ENCODE data around the gene BCAS2.

Gene BCAS2

GRCh38 chr1:114587203-114587991 lies 6.0 kb upstream of the BCAS2 start:
- TF ChIP-seq GATA2 (IDR thresholded peaks at IDR 0.05; ENCODE audit: low read depth, low read length) = no peak
- no peak for TF ChIP-seq GATA3 (IDR thresholded peaks at IDR 0.05; ENCODE audit: low read depth, low read length)

GRCh38 chr1:114586513-114587047 lies 5.2 kb upstream of the BCAS2 start:
- TF ChIP-seq GATA3 (IDR thresholded peaks at IDR 0.05; ENCODE audit: low read depth, low read length) = no peak
- no peak for TF ChIP-seq GATA2 (IDR thresholded peaks at IDR 0.05; ENCODE audit: low read depth, low read length)

- TF ChIP-seq GATA2 (IDR thresholded peaks at IDR 0.05; ENCODE audit: low read depth, low read length) (no peak), GATA3 (IDR thresholded peaks at IDR 0.05; ENCODE audit: low read depth, low read length) (no peak)
These were observed 3.8 kb upstream of the BCAS2 start for GRCh38 chr1:114585231-114585630.

GRCh38 chr1:114574365-114574764 lies 7.0 kb downstream of the BCAS2 start:
- no peak for TF ChIP-seq GATA2 (IDR thresholded peaks at IDR 0.05; ENCODE audit: low read depth, low read length)
- no peak for TF ChIP-seq GATA3 (IDR thresholded peaks at IDR 0.05; ENCODE audit: low read depth, low read length)

GRCh38 chr1:114564141-114564540 lies 17.3 kb downstream of the BCAS2 start:
- TF ChIP-seq GATA2 (IDR thresholded peaks at IDR 0.05; ENCODE audit: low read depth, low read length) (no peak), GATA3 (IDR thresholded peaks at IDR 0.05; ENCODE audit: low read depth, low read length) (no peak)

DNA sequence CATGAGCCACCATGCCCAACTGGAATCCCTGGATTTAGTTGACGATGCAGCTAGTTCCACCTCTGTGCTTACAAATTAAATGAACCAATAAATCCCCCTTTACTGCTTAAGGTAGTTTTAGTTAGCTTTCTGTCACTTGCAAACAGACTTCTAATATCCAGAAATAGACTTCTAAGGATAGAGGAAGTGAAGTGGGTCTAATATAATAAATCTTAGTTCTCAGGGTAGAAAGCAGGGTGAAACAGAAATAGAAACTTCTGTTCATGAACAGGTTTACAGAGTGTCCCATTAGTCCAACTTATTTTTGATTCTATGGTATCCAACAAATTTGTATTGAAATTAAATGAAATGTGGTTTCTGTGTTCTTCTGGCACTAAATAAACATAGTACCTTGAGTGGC lies 20.1 kb downstream of the BCAS2 start:
- TF ChIP-seq GATA3 (IDR thresholded peaks at IDR 0.05; ENCODE audit: low read depth, low read length) = no peak
- TF ChIP-seq GATA2 (IDR thresholded peaks at IDR 0.05; ENCODE audit: low read depth, low read length) = no peak

DNA sequence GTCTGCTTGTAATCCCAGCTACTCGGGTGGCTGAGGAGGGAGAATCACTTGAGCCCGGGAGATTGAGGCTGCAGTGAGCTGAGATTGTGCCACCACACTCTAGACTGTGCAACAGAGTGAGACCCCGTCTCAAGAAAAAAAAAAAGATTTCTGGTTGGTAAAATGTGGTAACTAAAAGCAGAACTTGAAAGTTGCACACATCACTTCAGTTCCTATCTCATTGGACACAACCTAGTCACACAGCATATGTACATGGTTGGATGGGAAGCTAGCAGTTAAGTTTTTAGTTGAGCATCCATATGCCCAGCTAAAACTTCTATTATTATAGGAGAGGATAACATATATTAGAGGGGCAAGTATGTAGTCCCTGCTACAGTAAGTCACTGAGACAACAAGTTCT lies 22.1 kb downstream of the BCAS2 start:
- TF ChIP-seq GATA2 (IDR thresholded peaks at IDR 0.05; ENCODE audit: low read depth, low read length) (no peak), GATA3 (IDR thresholded peaks at IDR 0.05; ENCODE audit: low read depth, low read length) (no peak)

DNA sequence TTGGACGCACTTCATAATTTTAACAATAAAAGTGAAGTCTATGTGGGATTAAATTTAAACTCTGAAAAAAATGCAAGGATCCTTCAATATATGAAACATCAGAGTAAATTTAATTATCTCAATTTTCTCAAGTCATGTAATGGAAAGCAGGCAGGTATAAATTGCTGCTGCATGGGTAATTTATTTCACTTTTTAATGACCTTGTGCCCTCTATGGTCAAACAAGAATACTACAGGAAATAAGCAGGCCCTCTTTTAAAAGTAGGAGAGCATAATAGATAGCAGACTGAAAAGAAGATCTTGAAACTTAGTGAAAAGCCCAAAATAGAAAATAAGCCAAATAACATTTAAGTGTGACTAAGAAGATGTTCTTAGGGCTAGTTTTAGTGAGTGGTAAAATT lies 22.9 kb downstream of the BCAS2 start:
- TF ChIP-seq GATA2 (IDR thresholded peaks at IDR 0.05; ENCODE audit: low read depth, low read length) (no peak), GATA3 (IDR thresholded peaks at IDR 0.05; ENCODE audit: low read depth, low read length) (no peak)

- TF ChIP-seq GATA2 (IDR thresholded peaks at IDR 0.05; ENCODE audit: low read depth, low read length) (no peak), GATA3 (IDR thresholded peaks at IDR 0.05; ENCODE audit: low read depth, low read length) (no peak)
These were observed 26.8 kb downstream of the BCAS2 start for GRCh38 chr1:114554577-114554976.

DNA sequence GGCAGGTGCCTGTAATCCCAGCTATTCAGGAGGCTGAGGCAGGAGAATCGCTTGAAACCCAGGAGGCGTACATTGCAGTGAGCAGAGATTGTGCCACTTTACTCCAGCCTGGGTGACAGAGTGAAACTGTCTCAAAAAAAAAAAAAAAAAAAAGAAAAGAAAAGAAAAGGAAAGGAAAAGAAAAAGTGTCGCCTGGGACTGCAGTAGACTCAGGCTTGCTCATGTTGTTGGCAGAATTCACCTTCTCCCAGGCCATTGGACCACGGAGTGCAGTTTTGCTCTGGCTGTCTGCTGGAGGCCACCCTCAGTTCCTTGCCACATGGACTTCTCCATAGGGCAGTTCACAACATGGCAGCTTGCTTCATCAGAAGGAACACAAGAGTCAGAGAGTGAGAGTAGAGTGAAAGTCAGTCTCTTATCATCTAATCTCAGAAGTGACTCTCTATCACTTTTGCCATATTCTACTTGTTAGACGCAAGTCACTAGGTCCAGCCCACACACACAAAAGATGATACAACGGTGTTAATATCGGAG lies 29.2 kb downstream of the BCAS2 start:
- TF ChIP-seq GATA2 (IDR thresholded peaks at IDR 0.05; ENCODE audit: low read depth, low read length) (no peak), GATA3 (IDR thresholded peaks at IDR 0.05; ENCODE audit: low read depth, low read length) (no peak)

GRCh38 chr1:114551400-114551799 lies 30.0 kb downstream of the BCAS2 start:
- TF ChIP-seq GATA3 (IDR thresholded peaks at IDR 0.05; ENCODE audit: low read depth, low read length) = no peak
- TF ChIP-seq GATA2 (IDR thresholded peaks at IDR 0.05; ENCODE audit: low read depth, low read length) = no peak

GRCh38 chr1:114550336-114550735 lies 31.1 kb downstream of the BCAS2 start:
- no peak for TF ChIP-seq GATA3 (IDR thresholded peaks at IDR 0.05; ENCODE audit: low read depth, low read length)
- TF ChIP-seq GATA2 (IDR thresholded peaks at IDR 0.05; ENCODE audit: low read depth, low read length) = no peak

- TF ChIP-seq GATA3 (IDR thresholded peaks at IDR 0.05; ENCODE audit: low read depth, low read length) = no peak
- TF ChIP-seq GATA2 (IDR thresholded peaks at IDR 0.05; ENCODE audit: low read depth, low read length) = no peak
These were observed 32.3 kb downstream of the BCAS2 start for GRCh38 chr1:114549137-114549536.

GRCh38 chr1:114547076-114547475 lies 34.3 kb downstream of the BCAS2 start:
- TF ChIP-seq GATA3 (IDR thresholded peaks at IDR 0.05; ENCODE audit: low read depth, low read length) = no peak
- no peak for TF ChIP-seq GATA2 (IDR thresholded peaks at IDR 0.05; ENCODE audit: low read depth, low read length)

GRCh38 chr1:114545796-114546195 lies 35.6 kb downstream of the BCAS2 start:
- no peak for TF ChIP-seq GATA2 (IDR thresholded peaks at IDR 0.05; ENCODE audit: low read depth, low read length)
- TF ChIP-seq GATA3 (IDR thresholded peaks at IDR 0.05; ENCODE audit: low read depth, low read length) = no peak

All from SH-SY5Y (cell line).